ENCODE measurements around the gene MDN1. TPM values are rescaled to one million over a fixed set of nuclear protein-coding genes. Genes with fewer than 3 reads are reported as not detected.
A peak's percentile ranks its signal among the peaks of the same experiment; 100 is the strongest.

Gene MDN1
- total and polyA plus RNA-seq, 2 of the 4 experiments (the other 2 are of a cell fraction): 7.7 to 26.7 TPM

- Histone ChIP-seq H4K5ac (ENCODE audit: low read depth, low read length) (no peak overlapping the region), H3K14ac (replicated peaks; ENCODE audit: low read depth, low read length) (no peak overlapping the region), H2BK15ac (ENCODE audit: low read depth, low read length) (no peak overlapping the region), H4K91ac (ENCODE audit: insufficient read depth, low read depth, low read length) (no peak overlapping the region), H2AK9ac (replicated peaks; ENCODE audit: low read depth, low read length, poor library complexity) (no peak overlapping the region), H3K56ac (ENCODE audit: extremely low read depth, insufficient read depth, low read length) (no peak overlapping the region), H2BK20ac (ENCODE audit: low read depth, low read length) (no peak overlapping the region), H3K36me3 (ENCODE audit: control insufficient read depth, insufficient read depth, low read length) (no peaks in the 10 kb centered on the region), H4K20me1 (ENCODE audit: insufficient read depth, low read length) (no peaks in the 10 kb centered on the region), H3K23ac (ENCODE audit: low read depth, low read length) (no peak overlapping the region), H4K8ac (ENCODE audit: low read depth in 2 of 2, low read length in 2 of 2) (no peak overlapping the region), H2AK5ac (ENCODE audit: low read depth, low read length) (no peak overlapping the region), H3K4ac (ENCODE audit: low read depth, low read length) (no peak overlapping the region), H2BK5ac (ENCODE audit: low read depth, low read length, poor library complexity, severe bottlenecking) (no peak overlapping the region), H3K4me2 (ENCODE audit: low read depth, low read length) (peak overlapping the region; percentile 14; the same call in 1 of the 2 replicates), H3K4me3 (ENCODE audit: insufficient read depth, low read depth, low read length) (no peak overlapping the region), H3K9ac (ENCODE audit: low read depth, low read length) (no peak overlapping the region), H3K9me3 (ENCODE audit: control insufficient read depth, insufficient read depth, low read length) (no peaks in the 10 kb centered on the region), H3K27ac (ENCODE audit: insufficient read depth, low read length) (no peak overlapping the region), H3K9me1 (ENCODE audit: insufficient read depth, low read length) (0 out of 2 replicates have a peak, but pooled peaks cover 2% of the 10 kb centered on the region), H3K18ac (ENCODE audit: low read depth, low read length) (no peak overlapping the region), H3K27me3 (ENCODE audit: control insufficient read depth, insufficient read depth, low read length) (no peaks in the 10 kb centered on the region), H3K4me1 (ENCODE audit: control insufficient read depth, insufficient read depth, low read length) (peaks cover 3% of the 10 kb centered on the region), H2BK120ac (ENCODE audit: low read depth, low read length) (no peak overlapping the region), H3K79me1 (ENCODE audit: low read depth in 1 of 2, low read length in 2 of 2) (peaks cover 9 to 11% of the 10 kb centered on the region in 2 experiments; a peak in 1 of 4 replicates), H2AFZ (replicated peaks; ENCODE audit: low read length, poor library complexity) (no peak overlapping the region)
- in situ Hi-C loops (cut with MboI; ENCODE audit: low sequenced_read_pairs): no loop called here
- no TSS peak for BruUV-seq (replicated peaks)
- ATAC-seq (ENCODE audit: low read depth): peak; percentile 28
- CTCF ChIA-PET: interaction anchor here (0.6 kb wide), 1 partner anchor 33 kb away, joined by 3 read pairs; no protein-coding TSS in a partner anchor
- TF ChIP-seq CEBPB (IDR thresholded peaks at IDR 0.05; ENCODE audit: low read depth, low read length) (no peak), SMC3 (IDR thresholded peaks at IDR 0.05; ENCODE audit: low read depth, low read length) (no peak), MAFK (IDR thresholded peaks at IDR 0.05; ENCODE audit: low read depth, low read length) (no peak), MXI1 (IDR thresholded peaks at IDR 0.05; ENCODE audit: borderline replicate concordance, low read depth, low read length) (no peak), FOS (IDR thresholded peaks at IDR 0.05; ENCODE audit: low read depth, low read length) (no peak), CHD1 (IDR thresholded peaks at IDR 0.05; ENCODE audit: low read depth, low read length) (no peak), RFX5 (IDR thresholded peaks at IDR 0.05; ENCODE audit: low read depth, low read length) (no peak)
- TF ChIP-seq, protein P1, sequence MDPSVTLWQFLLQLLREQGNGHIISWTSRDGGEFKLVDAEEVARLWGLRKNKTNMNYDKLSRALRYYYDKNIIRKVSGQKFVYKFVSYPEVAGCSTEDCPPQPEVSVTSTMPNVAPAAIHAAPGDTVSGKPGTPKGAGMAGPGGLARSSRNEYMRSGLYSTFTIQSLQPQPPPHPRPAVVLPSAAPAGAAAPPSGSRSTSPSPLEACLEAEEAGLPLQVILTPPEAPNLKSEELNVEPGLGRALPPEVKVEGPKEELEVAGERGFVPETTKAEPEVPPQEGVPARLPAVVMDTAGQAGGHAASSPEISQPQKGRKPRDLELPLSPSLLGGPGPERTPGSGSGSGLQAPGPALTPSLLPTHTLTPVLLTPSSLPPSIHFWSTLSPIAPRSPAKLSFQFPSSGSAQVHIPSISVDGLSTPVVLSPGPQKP (IDR thresholded peaks at IDR 0.05; ENCODE audit: borderline replicate concordance, low read depth, low read length): no peak
- TF ChIP-seq, protein P2, sequence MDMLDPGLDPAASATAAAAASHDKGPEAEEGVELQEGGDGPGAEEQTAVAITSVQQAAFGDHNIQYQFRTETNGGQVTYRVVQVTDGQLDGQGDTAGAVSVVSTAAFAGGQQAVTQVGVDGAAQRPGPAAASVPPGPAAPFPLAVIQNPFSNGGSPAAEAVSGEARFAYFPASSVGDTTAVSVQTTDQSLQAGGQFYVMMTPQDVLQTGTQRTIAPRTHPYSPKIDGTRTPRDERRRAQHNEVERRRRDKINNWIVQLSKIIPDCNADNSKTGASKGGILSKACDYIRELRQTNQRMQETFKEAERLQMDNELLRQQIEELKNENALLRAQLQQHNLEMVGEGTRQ (IDR thresholded peaks at IDR 0.05; ENCODE audit: low read depth, low read length): no peak
- 60% methylated on average over 2 of the region's 6 CpGs; no CpG with 5 or more reads in 1 of the 2 experiments for WGBS, 2 experiments (ENCODE audit: extremely low coverage in 2 of 2, insufficient read length in 1 of 2)
- POLR2A ChIA-PET (ENCODE audit: unreplicated experiment): no interaction called here
- intact Hi-C loops (cut with micrococcal nuclease): no loop called here
- dilution Hi-C loops (cut with HindIII; ENCODE audit: low sequenced_read_pairs, unreplicated experiment): no loop called here
- peak; percentile 73 for DNase-seq
Observed at GRCh38 chr6:89826029-89826528, 6.5 kb upstream of the MDN1 start.
